Activated naive CD4-positive, alpha-beta T cell treated with anti-CD3 and anti-CD28 coated beads, Interleukin-2, amount 50 U/mL, for 72 hours (primary cell): ENCODE measurements around the gene CDC16. TPM values are rescaled to one million over a fixed set of nuclear protein-coding genes. Genes with fewer than 3 reads are reported as not detected.
"Not testable (repeated sequence)": the region's sequence is repeated elsewhere in the genome, so short reads cannot be mapped to it uniquely, and the experiment has no call there.

Experiments
- ATAC-seq, 2 donors: fragments of 150-1000 bp; cut with Tn5 transposase; 2 replicates each; pipeline ENCODE4 v1.10.0; 2021; ENCODE audit warnings: mild to moderate bottlenecking in 2 of 2, moderate library complexity in 2 of 2
- DNase-seq, 2 donors: peaks; one replicate each; pipeline ENCODE4 v3.0.0; 2021 to 2022; ENCODE audit warnings: low spot score in 2 of 2
- H3K27ac Mint-ChIP-seq, 2 donors: one replicate each; pipeline ENCODE4 v1.8.0; 2022; ENCODE audit warnings: mild to moderate bottlenecking in 2 of 2, mixed read lengths in 2 of 2
- H3K36me3 Mint-ChIP-seq, 2 donors: one replicate each; pipeline ENCODE4 v1.8.0; 2022; ENCODE audit warnings: mixed read lengths in 2 of 2
- H3K9me3 Mint-ChIP-seq, 2 donors: one replicate each; pipeline ENCODE4 v1.8.0; 2022; ENCODE audit warnings: mixed read lengths in 2 of 2
- total RNA-seq, 2 donors: library from RNA; stranded (reverse); gene quantifications; one replicate each; pipeline ENCODE4 v1.2.3, GENCODE V29; 2022

CDC16 gene, protein sequence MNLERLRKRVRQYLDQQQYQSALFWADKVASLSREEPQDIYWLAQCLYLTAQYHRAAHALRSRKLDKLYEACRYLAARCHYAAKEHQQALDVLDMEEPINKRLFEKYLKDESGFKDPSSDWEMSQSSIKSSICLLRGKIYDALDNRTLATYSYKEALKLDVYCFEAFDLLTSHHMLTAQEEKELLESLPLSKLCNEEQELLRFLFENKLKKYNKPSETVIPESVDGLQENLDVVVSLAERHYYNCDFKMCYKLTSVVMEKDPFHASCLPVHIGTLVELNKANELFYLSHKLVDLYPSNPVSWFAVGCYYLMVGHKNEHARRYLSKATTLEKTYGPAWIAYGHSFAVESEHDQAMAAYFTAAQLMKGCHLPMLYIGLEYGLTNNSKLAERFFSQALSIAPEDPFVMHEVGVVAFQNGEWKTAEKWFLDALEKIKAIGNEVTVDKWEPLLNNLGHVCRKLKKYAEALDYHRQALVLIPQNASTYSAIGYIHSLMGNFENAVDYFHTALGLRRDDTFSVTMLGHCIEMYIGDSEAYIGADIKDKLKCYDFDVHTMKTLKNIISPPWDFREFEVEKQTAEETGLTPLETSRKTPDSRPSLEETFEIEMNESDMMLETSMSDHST
- total RNA-seq = 100 to 1,000 TPM in 1 of 2 donors, 10 to 100 TPM in 1; 85.1 to 108 TPM

DNA sequence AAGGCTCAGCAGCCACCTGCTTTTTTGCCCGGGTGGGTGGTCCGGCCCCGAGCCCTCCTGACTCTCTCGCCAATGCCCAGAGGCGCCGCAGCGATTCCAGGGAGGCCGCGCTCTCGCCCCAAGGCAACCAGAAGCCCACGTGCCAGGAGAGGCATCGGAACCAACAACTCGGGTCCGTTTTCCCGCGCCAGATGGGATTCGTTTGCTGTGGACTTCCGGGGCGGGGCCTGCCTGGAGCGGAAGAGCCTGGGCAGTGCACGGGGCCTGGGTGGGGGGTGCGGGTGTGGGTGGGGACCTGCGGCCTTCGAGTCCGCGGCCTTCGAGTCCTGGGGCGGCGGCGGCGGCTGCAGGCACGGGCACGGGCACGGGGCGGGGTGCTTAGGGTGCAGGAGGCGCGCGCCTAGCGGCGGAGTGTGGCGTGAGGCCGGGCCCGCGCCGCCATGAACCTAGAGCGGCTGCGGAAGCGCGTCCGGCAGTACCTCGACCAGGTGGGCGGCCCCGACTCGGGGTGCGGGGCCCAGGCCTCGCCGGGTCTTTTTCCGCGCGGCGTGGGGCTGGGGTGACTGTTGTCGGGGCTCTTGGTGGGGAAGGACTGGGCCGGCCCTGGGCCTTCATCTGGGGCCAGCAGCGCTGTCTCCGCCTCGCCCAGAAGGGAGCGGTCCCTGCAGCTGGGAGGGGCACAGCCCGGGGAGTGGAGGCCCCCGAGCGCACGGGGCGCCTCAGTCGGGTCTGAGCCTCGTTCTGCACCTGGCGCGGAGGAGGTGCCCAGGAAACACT is at the start of gene CDC16:
Gene CDC16, plus strand, starts transcription at position 253 of the 777 bp plus-strand sequence. Its CDS starts 188 bp downstream, at position 441.
- Mint-ChIP-seq H3K27ac (peak within 1 kb of the TSS; percentile 85 to 92), H3K36me3 (peaks cover 28 to 29% of the 10 kb centered on the region in 2 donors), H3K9me3 (peaks cover 0 to 4% of the 10 kb centered on the region in 2 donors)
- DNase-seq (peak; percentile 82 to 88), ATAC-seq (peak; percentile 94 to 95)

DNA sequence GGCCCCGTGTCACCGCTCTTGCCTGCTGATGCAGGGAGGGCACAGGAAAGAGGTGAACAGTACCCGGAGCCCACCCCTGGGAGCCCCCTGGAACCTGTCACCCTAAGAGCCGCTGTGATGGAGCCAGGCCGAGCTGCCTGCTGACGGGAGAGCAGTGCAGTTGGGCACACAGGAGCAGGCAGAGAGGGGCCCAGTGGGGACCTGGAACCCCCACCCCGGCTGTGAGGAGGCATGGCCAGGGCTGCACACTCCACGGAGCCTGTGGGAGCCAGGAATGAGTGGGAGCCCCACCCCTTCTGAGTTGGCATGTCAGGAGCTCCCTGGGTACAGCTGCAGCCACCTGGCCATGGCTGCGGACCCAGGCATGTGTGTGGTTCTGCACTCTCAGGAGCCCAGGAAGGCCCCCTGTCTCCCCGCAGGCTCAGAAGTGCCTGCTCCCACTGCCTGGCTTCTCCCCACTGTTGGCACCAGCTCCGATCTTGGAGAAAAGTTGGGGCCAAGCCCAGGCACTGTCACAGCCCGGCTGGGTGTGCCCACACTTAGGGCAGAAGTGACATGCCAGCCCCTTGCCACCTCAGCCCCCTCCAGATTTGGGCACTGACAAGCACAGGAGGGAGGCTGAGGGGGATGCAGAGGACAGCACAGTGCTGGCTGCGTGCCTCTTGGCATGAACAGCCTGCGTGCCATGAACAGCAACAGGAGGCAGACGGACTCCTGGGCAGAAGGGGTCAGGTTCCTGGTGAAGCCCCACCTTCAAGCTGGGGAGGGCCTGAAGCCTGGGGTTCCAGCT is 49.3 kb upstream of the CDC16 start:
- ATAC-seq (no peak), DNase-seq (no peak)
- Mint-ChIP-seq H3K36me3 (peaks cover 0 to 11% of the 10 kb centered on the region in 2 donors), H3K9me3 (peaks cover 8 to 18% of the 10 kb centered on the region in 2 donors), H3K27ac (no peak overlapping the region)

DNA sequence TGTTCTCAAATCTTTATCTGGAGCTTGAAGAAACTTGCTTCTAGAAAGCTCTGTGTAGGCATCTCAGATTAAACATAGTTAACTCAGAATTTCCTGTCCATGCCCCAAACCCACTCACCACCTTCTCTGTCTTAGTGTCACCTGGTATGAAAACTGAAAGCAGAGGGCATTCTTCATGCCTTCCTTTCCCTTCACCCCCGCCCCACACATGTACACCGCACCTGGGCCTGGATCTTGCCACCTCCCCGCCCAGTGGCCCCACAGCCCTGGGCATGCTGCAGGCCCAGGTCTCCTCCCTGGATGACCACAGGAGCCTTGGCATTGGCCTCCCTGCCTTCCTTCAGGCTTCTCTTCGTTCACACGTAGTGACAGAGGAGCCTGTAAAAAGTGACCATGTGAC is 39.8 kb upstream of the CDC16 start:
- ATAC-seq = peak; percentile 52 to 75
- no peak for DNase-seq
- peaks cover 5 to 6% of the 10 kb centered on the region in 2 donors for H3K9me3 Mint-ChIP-seq
- peak overlapping the region in 1 of 2 donors; percentile 21 for H3K27ac Mint-ChIP-seq
- H3K36me3 Mint-ChIP-seq = peaks cover 0 to 5% of the 10 kb centered on the region in 2 donors

- H3K27ac Mint-ChIP-seq = no peak overlapping the region
- DNase-seq (no peak), ATAC-seq (no peak)
- H3K9me3 Mint-ChIP-seq = no peaks in the 10 kb centered on the region
- H3K36me3 Mint-ChIP-seq = no peaks in the 10 kb centered on the region
These were observed 38.1 kb upstream of the CDC16 start for GRCh38 chr13:114196629-114197028.

- ATAC-seq (no peak), DNase-seq (no peak)
- Mint-ChIP-seq H3K27ac (no peak overlapping the region), H3K36me3 (peaks cover 7 to 9% of the 10 kb centered on the region in 2 donors), H3K9me3 (peaks cover 0 to 8% of the 10 kb centered on the region in 2 donors)
These were observed 36.1 kb upstream of the CDC16 start for GRCh38 chr13:114198556-114198955.

GRCh38 chr13:114199526-114199925 is 35.2 kb upstream of the CDC16 start:
- not testable (repeated sequence) for H3K36me3 Mint-ChIP-seq, H3K27ac Mint-ChIP-seq, ATAC-seq, DNase-seq
- H3K9me3 Mint-ChIP-seq = peaks cover 0 to 12% of the 10 kb centered on the region in 2 donors

- H3K27ac Mint-ChIP-seq = no peak overlapping the region
- DNase-seq (no peak), ATAC-seq (no peak)
- H3K9me3 Mint-ChIP-seq = peaks cover 0 to 12% of the 10 kb centered on the region in 2 donors
- peaks cover 7 to 9% of the 10 kb centered on the region in 2 donors for H3K36me3 Mint-ChIP-seq
These were observed 34.7 kb upstream of the CDC16 start for GRCh38 chr13:114199954-114200353.

- Mint-ChIP-seq H3K9me3 (peaks cover 0 to 12% of the 10 kb centered on the region in 2 donors), H3K27ac (no peak overlapping the region), H3K36me3 (peaks cover 7 to 9% of the 10 kb centered on the region in 2 donors)
- ATAC-seq (no peak), DNase-seq (no peak)
These were observed 34.2 kb upstream of the CDC16 start for GRCh38 chr13:114200399-114200911.

DNA sequence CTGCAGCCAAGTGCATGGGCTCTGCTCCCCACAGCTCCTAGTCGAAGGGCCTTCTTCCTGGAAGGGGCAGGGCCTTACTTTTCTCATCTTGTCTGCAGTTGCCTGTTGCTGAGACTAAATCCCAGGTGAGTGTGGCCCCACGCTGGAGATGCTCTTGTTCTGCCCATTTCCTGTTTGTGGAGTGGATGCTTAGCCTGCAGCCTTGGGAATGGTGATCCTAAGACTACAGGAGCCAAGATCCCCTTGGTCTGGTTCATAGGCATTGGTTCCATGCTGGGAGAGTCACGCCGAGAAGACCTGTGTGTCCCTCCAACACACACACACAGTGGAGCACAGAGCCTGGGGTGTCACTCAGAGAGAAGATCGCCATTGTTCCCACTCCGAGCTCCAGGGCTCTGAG is 32.1 kb upstream of the CDC16 start:
- H3K36me3 Mint-ChIP-seq = peaks cover 7 to 9% of the 10 kb centered on the region in 2 donors
- DNase-seq (no peak), ATAC-seq (no peak)
- H3K9me3 Mint-ChIP-seq = peaks cover 0 to 16% of the 10 kb centered on the region in 2 donors
- peak overlapping the region in 1 of 2 donors; percentile 50 for H3K27ac Mint-ChIP-seq

- no peak overlapping the region for H3K27ac Mint-ChIP-seq
- ATAC-seq = no peak
- H3K36me3 Mint-ChIP-seq = peaks cover 7 to 9% of the 10 kb centered on the region in 2 donors
- peaks cover 0 to 16% of the 10 kb centered on the region in 2 donors for H3K9me3 Mint-ChIP-seq
- DNase-seq = no peak
These were observed 31.2 kb upstream of the CDC16 start for GRCh38 chr13:114203536-114203935.

- DNase-seq = no peak
- no peak overlapping the region for H3K27ac Mint-ChIP-seq
- peaks cover 0 to 16% of the 10 kb centered on the region in 2 donors for H3K9me3 Mint-ChIP-seq
- peaks cover 7 to 9% of the 10 kb centered on the region in 2 donors for H3K36me3 Mint-ChIP-seq
- peak in 1 of 2 donors; percentile 63 for ATAC-seq
These were observed 29.8 kb upstream of the CDC16 start for GRCh38 chr13:114204894-114205293.

GRCh38 chr13:114208134-114208533 is 26.6 kb upstream of the CDC16 start:
- ATAC-seq = no peak
- H3K36me3 Mint-ChIP-seq = peaks cover 0 to 1% of the 10 kb centered on the region in 2 donors
- H3K27ac Mint-ChIP-seq = no peak overlapping the region
- H3K9me3 Mint-ChIP-seq = peaks cover 0 to 9% of the 10 kb centered on the region in 2 donors
- no peak for DNase-seq

- Mint-ChIP-seq H3K36me3 (no peaks in the 10 kb centered on the region), H3K27ac (no peak overlapping the region), H3K9me3 (peaks cover 0 to under 1% of the 10 kb centered on the region in 2 donors)
- ATAC-seq (no peak), DNase-seq (no peak)
These were observed 23.1 kb upstream of the CDC16 start for GRCh38 chr13:114211446-114212157.

- no peak for DNase-seq
- Mint-ChIP-seq H3K36me3 (no peaks in the 10 kb centered on the region), H3K27ac (no peak overlapping the region), H3K9me3 (no peaks in the 10 kb centered on the region)
- ATAC-seq = no peak
These were observed 22.6 kb upstream of the CDC16 start for GRCh38 chr13:114212158-114212495.

GRCh38 chr13:114213980-114214379 is 20.7 kb upstream of the CDC16 start:
- H3K36me3 Mint-ChIP-seq = no peaks in the 10 kb centered on the region
- DNase-seq = no peak
- no peak for ATAC-seq
- no peaks in the 10 kb centered on the region for H3K9me3 Mint-ChIP-seq
- no peak overlapping the region for H3K27ac Mint-ChIP-seq
